Activated CD4-positive, alpha-beta T cell treated with anti-CD3 and anti-CD28 coated beads for 48 hours (primary cell): ENCODE measurements around the gene GGT5.
"Not testable (repeated sequence)": the region's sequence is repeated elsewhere in the genome, so short reads cannot be mapped to it uniquely, and the experiment has no call there.

ENCODE experiments used
- DNase-seq: peaks from one replicate; pipeline ENCODE4 v3.0.0-alpha.2; 2020

Gene GGT5

GRCh38 chr22:24245030-24245431 lies at the start of gene GGT5:
Gene GGT5, minus strand, starts transcription at chr22:24245082. Its CDS starts 357 bp downstream, at chr22:24244725.
- not testable (repeated sequence) for DNase-seq

GRCh38 chr22:24292202-24292830 lies 47.4 kb upstream of the GGT5 start:
- not testable (repeated sequence) for DNase-seq

GRCh38 chr22:24291515-24292201 lies 46.8 kb upstream of the GGT5 start:
- no peak for DNase-seq

GRCh38 chr22:24290459-24290858 lies 45.6 kb upstream of the GGT5 start:
- DNase-seq = no peak

GRCh38 chr22:24289741-24290163 lies 44.9 kb upstream of the GGT5 start:
- DNase-seq = no peak

GRCh38 chr22:24289114-24289513 lies 44.2 kb upstream of the GGT5 start:
- DNase-seq = no peak

GRCh38 chr22:24287801-24288200 lies 42.9 kb upstream of the GGT5 start:
- not testable (repeated sequence) for DNase-seq

- not testable (repeated sequence) for DNase-seq
Observed at GRCh38 chr22:24287212-24287611, 42.3 kb upstream of the GGT5 start.

- DNase-seq = peak; percentile 19
Observed at GRCh38 chr22:24285245-24285644, 40.4 kb upstream of the GGT5 start.

GRCh38 chr22:24284747-24285203 lies 39.9 kb upstream of the GGT5 start:
- DNase-seq = peak; percentile 27

GRCh38 chr22:24282401-24282800 lies 37.5 kb upstream of the GGT5 start:
- no peak for DNase-seq

GRCh38 chr22:24280363-24280762 lies 35.5 kb upstream of the GGT5 start:
- not testable (repeated sequence) for DNase-seq

- not testable (repeated sequence) for DNase-seq
Observed at GRCh38 chr22:24274696-24275405, 30.0 kb upstream of the GGT5 start.

GRCh38 chr22:24273906-24274305 lies 29.0 kb upstream of the GGT5 start:
- DNase-seq = not testable (repeated sequence)

- not testable (repeated sequence) for DNase-seq
Observed at GRCh38 chr22:24273031-24273430, 28.1 kb upstream of the GGT5 start.

- no peak for DNase-seq
Observed at GRCh38 chr22:24271386-24271854, 26.5 kb upstream of the GGT5 start.

GRCh38 chr22:24270556-24271385 lies 25.9 kb upstream of the GGT5 start, which contains the start of gene SPECC1L:
Gene SPECC1L, plus strand, starts transcription at chr22:24270831. Its CDS starts 31,401 bp downstream, at chr22:24302232.
- DNase-seq = peak; percentile 93

- not testable (repeated sequence) for DNase-seq
Observed at GRCh38 chr22:24266495-24266894, 21.6 kb upstream of the GGT5 start.

GRCh38 chr22:24265734-24266133 lies 20.9 kb upstream of the GGT5 start:
- no peak for DNase-seq

GRCh38 chr22:24264329-24264896 lies 19.5 kb upstream of the GGT5 start:
- DNase-seq = not testable (repeated sequence)

GRCh38 chr22:24263479-24263878 lies 18.6 kb upstream of the GGT5 start:
- not testable (repeated sequence) for DNase-seq

GRCh38 chr22:24262185-24262749 lies 17.4 kb upstream of the GGT5 start:
- not testable (repeated sequence) for DNase-seq
